Chondrocyte (in vitro differentiated cells): ENCODE measurements around the gene RELB. TPM values are rescaled to one million over a fixed set of nuclear protein-coding genes. Genes with fewer than 3 reads are reported as not detected.

ENCODE experiments used
- DNase-seq: peaks from one replicate; pipeline ENCODE4 v3.0.0; 2021; ENCODE audit warnings: mixed read lengths, low spot score
- H3K27ac Mint-ChIP-seq: one replicate; pipeline ENCODE4 v1.8.0; 2021; ENCODE audit warnings: mild to moderate bottlenecking, moderate library complexity, mixed read lengths; ENCODE audit not compliant: unreplicated experiment
- H3K27me3 Mint-ChIP-seq: 2 replicates; pipeline ENCODE4 v1.8.0; 2021; ENCODE audit warnings: low read depth, mixed read lengths
- H3K36me3 Mint-ChIP-seq: 2 replicates; pipeline ENCODE4 v1.8.0; 2021; ENCODE audit warnings: low read depth, mixed read lengths
- H3K4me1 Mint-ChIP-seq: 2 replicates; pipeline ENCODE4 v1.8.0; 2021; ENCODE audit warnings: low read depth, mild to moderate bottlenecking, mixed read lengths
- H3K4me3 Mint-ChIP-seq: one replicate; pipeline ENCODE4 v1.8.0; 2021; ENCODE audit warnings: mild to moderate bottlenecking, moderate library complexity, mixed read lengths; ENCODE audit not compliant: unreplicated experiment
- H3K9me3 Mint-ChIP-seq: 2 replicates; pipeline ENCODE4 v1.8.0; 2021; ENCODE audit warnings: low read depth, mixed read lengths
- CTCF ChIP-seq: fragments of 200-600 bp; sonication (generic); IDR thresholded peaks from 2 replicates; pipeline ENCODE4 v1.5.0; 2021; ENCODE audit warnings: antibody characterized with exemption, mild to moderate bottlenecking, moderate library complexity
- total RNA-seq: library from RNA; stranded (reverse); gene quantifications from 3 replicates; pipeline ENCODE4 v1.2.1, GENCODE V29; 2021

Gene RELB
- total RNA-seq, 1 donor from 2014 or later = 11.0 TPM

GRCh38 chr19:45011959-45012358 lies 10.7 kb downstream of the RELB start:
- Mint-ChIP-seq H3K27ac (no peak overlapping the region), H3K4me3 (no peak overlapping the region), H3K4me1 (no peaks in the 10 kb centered on the region), H3K9me3 (no peaks in the 10 kb centered on the region), H3K27me3 (no peaks in the 10 kb centered on the region), H3K36me3 (no peaks in the 10 kb centered on the region)
- TF ChIP-seq CTCF = no peak
- DNase-seq = no peak

- H3K4me3 Mint-ChIP-seq = no peak overlapping the region
Observed at GRCh38 chr19:45016388-45017314, 15.4 kb downstream of the RELB start.

GRCh38 chr19:45019187-45019586 lies 17.9 kb downstream of the RELB start:
- no peak for DNase-seq
- TF ChIP-seq CTCF = no peak
- Mint-ChIP-seq H3K36me3 (peaks cover 3% of the 10 kb centered on the region), H3K4me3 (no peak overlapping the region), H3K4me1 (no peaks in the 10 kb centered on the region), H3K27ac (no peak overlapping the region), H3K9me3 (no peaks in the 10 kb centered on the region), H3K27me3 (no peaks in the 10 kb centered on the region)

More at GRCh38 chr19:45016388-45017314, 15.4 kb downstream of the RELB start:
- no peaks in the 10 kb centered on the region for H3K9me3 Mint-ChIP-seq
- no peaks in the 10 kb centered on the region for H3K4me1 Mint-ChIP-seq
- no peak for DNase-seq
- TF ChIP-seq CTCF = peak; percentile 79
- no peaks in the 10 kb centered on the region for H3K27me3 Mint-ChIP-seq
- H3K27ac Mint-ChIP-seq = peak overlapping the region; percentile 61
- H3K36me3 Mint-ChIP-seq = peaks cover 3% of the 10 kb centered on the region

GRCh38 chr19:45020071-45020470 lies 18.8 kb downstream of the RELB start:
- Mint-ChIP-seq H3K36me3 (peaks cover 3% of the 10 kb centered on the region), H3K4me1 (no peaks in the 10 kb centered on the region), H3K27me3 (no peaks in the 10 kb centered on the region), H3K4me3 (no peak overlapping the region), H3K27ac (no peak overlapping the region), H3K9me3 (no peaks in the 10 kb centered on the region)
- DNase-seq = no peak
- TF ChIP-seq CTCF = no peak

- no peak for TF ChIP-seq CTCF
- Mint-ChIP-seq H3K27ac (no peak overlapping the region), H3K9me3 (no peaks in the 10 kb centered on the region), H3K27me3 (no peaks in the 10 kb centered on the region), H3K36me3 (peaks cover 3% of the 10 kb centered on the region), H3K4me1 (no peaks in the 10 kb centered on the region), H3K4me3 (no peak overlapping the region)
- DNase-seq = no peak
Observed at GRCh38 chr19:45021971-45022370, 20.7 kb downstream of the RELB start.
